Measurements from ENCODE around the gene KLHL26. TPM values are rescaled to one million over a fixed set of nuclear protein-coding genes. Genes with fewer than 3 reads are reported as not detected.

KLHL26 gene
- total RNA-seq, 1 donor from 2014 or later: 8.3 TPM

DNA sequence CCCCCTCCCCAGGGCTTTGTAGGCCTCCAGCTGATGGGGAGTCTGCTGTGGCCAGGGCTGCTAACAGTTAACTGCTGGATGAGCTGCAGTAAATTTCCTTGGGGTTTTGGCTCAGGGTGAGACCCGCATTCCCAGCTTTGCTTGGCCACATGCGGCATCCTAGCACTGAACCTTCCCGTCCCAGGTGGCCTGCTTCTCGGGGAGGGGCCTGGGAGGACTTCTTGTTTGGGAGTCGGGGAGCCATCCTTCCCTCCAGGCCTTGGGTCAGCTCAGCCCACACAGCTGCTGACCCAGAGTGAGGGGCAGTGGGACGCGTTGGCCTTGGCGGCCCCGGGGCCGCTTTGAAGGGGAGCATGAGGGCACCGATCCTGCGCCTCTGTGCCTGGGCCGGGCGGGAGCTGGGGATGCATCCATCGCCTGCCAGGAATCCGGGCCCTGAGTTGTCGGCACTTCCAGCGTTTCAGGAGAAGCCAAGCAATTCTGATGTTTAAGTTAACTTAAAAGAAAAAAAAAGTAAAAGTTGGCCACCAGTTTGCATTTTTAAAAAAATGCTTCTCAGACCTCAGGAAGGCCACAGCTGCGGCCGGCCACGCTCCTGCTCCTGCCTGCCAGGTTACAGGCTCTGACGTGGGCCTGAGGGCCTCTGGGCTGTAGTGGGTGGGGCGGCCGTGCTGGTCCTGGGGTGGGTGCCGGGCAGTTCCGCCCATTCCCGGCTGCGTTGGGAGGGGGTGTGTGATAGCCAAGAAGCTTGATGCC, 74.3 kb downstream of the KLHL26 start:
- intact Hi-C loops (cut with DNase I): no loop called here
- DNase-seq (ENCODE audit: extremely low spot score in 2 of 2): no peak
- TF ChIP-seq, protein P1, sequence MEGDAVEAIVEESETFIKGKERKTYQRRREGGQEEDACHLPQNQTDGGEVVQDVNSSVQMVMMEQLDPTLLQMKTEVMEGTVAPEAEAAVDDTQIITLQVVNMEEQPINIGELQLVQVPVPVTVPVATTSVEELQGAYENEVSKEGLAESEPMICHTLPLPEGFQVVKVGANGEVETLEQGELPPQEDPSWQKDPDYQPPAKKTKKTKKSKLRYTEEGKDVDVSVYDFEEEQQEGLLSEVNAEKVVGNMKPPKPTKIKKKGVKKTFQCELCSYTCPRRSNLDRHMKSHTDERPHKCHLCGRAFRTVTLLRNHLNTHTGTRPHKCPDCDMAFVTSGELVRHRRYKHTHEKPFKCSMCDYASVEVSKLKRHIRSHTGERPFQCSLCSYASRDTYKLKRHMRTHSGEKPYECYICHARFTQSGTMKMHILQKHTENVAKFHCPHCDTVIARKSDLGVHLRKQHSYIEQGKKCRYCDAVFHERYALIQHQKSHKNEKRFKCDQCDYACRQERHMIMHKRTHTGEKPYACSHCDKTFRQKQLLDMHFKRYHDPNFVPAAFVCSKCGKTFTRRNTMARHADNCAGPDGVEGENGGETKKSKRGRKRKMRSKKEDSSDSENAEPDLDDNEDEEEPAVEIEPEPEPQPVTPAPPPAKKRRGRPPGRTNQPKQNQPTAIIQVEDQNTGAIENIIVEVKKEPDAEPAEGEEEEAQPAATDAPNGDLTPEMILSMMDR (IDR thresholded peaks at IDR 0.05): no peak
- no peak for TF ChIP-seq POLR2A (IDR thresholded peaks at IDR 0.05)
- TF ChIP-seq POLR2AphosphoS5 (IDR thresholded peaks at IDR 0.05; ENCODE audit: insufficient read depth in 1 of 2, low read depth in 1 of 2): no peak
- Histone ChIP-seq H3K27me3 (no peaks in the 10 kb centered on the region), H3K36me3 (no peaks in the 10 kb centered on the region), H3K9me3 (no peaks in the 10 kb centered on the region), H3K27ac (no peak overlapping the region), H3K4me3 (no peak overlapping the region), H3K4me1 (peaks cover 27% of the 10 kb centered on the region)

DNA sequence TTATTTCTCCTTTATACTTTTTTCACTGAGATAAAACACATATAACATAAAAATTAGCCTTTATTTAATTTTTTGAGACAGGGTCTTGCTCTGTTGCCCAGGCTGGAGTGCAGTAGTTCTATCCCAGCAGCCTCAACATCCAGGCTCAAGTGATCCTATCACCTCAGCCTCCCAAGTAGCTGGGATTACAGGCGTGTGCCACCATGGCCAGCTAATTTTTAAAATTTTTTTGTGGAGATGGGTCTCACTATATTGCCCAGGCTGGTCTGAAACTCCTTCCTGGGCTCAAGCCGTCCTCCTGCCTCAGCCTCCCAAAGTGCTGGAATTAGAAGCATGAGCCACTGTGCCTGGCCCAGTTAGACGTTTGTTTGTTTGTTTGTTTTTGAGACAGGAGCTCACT, 75.1 kb downstream of the KLHL26 start:
- no peak for DNase-seq (ENCODE audit: extremely low spot score in 2 of 2)
- Histone ChIP-seq H3K9me3 (no peaks in the 10 kb centered on the region), H3K4me3 (no peak overlapping the region), H3K27ac (no peak overlapping the region), H3K4me1 (peaks cover 27% of the 10 kb centered on the region), H3K36me3 (no peaks in the 10 kb centered on the region), H3K27me3 (no peaks in the 10 kb centered on the region)
- intact Hi-C loops (cut with DNase I): no loop called here
- TF ChIP-seq, protein P1 (IDR thresholded peaks at IDR 0.05): no peak
- TF ChIP-seq POLR2AphosphoS5 (IDR thresholded peaks at IDR 0.05; ENCODE audit: insufficient read depth in 1 of 2, low read depth in 1 of 2) (no peak), POLR2A (IDR thresholded peaks at IDR 0.05) (no peak)

DNA sequence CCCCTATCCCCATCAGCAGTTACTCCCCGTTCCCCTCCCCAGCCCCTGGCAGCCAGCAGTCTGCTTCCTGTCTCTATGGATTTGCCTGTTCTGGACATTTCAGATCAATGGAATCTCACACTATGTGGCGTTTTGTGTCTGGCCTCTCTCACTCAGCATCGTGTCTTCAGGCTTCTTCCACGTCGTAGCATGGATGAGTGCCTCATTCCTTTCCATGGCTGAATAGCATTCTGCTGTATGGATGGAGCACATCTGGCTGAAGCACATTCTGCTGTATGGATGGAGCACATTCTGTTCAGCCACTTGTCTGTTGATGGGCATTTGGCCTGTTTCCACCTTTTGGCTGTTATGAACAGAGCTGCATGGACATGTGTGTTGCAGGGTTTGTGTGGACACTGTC, 76.2 kb downstream of the KLHL26 start:
- Histone ChIP-seq H3K36me3 (no peaks in the 10 kb centered on the region), H3K27ac (no peak overlapping the region), H3K4me1 (peaks cover 27% of the 10 kb centered on the region), H3K4me3 (no peak overlapping the region), H3K27me3 (no peaks in the 10 kb centered on the region), H3K9me3 (no peaks in the 10 kb centered on the region)
- intact Hi-C loops (cut with DNase I): no loop called here
- DNase-seq (ENCODE audit: extremely low spot score in 2 of 2): no peak
- TF ChIP-seq POLR2AphosphoS5 (IDR thresholded peaks at IDR 0.05; ENCODE audit: insufficient read depth in 1 of 2, low read depth in 1 of 2): no peak

DNA sequence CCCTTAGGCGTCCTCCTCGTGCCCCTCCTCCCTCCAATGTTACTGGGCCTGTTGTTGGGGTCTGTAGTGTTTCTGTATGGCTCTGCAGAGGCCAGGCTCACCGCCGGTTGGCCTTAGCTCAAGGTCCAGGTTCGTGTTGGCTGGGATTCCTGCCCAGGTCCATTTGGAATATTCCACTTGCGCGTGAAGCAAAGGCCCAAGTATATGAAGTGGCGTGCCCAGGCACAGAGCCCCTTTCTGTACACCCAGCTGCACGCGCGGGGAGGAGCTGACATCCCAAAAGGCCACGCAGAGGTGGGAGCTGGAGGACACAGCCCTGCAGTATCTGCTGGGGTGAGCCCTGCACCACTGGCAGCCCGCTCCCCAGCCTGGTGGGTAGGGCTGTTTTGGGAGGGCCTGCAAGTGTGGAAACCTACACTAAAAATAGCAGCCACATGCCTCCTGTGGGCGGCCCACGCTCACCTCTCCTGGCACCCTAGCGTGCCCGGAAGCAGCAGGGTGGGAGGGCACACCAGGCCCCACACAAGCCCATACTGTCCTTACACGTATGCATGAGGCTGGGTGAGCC, 76.8 kb downstream of the KLHL26 start:
- H3K9me3 ChIP-seq: no peaks in the 10 kb centered on the region
- no peak overlapping the region for H3K27ac ChIP-seq
- intact Hi-C loops (cut with DNase I): no loop called here
- H3K27me3 ChIP-seq: no peaks in the 10 kb centered on the region
- H3K4me1 ChIP-seq: peaks cover 26% of the 10 kb centered on the region
- H3K4me3 ChIP-seq: no peak overlapping the region
- H3K36me3 ChIP-seq: no peaks in the 10 kb centered on the region
- DNase-seq (ENCODE audit: extremely low spot score in 2 of 2): no peak
- TF ChIP-seq, protein P1 (IDR thresholded peaks at IDR 0.05): no peak
- TF ChIP-seq POLR2A (IDR thresholded peaks at IDR 0.05): no peak
- TF ChIP-seq POLR2AphosphoS5 (IDR thresholded peaks at IDR 0.05; ENCODE audit: insufficient read depth in 1 of 2, low read depth in 1 of 2): no peak

DNA sequence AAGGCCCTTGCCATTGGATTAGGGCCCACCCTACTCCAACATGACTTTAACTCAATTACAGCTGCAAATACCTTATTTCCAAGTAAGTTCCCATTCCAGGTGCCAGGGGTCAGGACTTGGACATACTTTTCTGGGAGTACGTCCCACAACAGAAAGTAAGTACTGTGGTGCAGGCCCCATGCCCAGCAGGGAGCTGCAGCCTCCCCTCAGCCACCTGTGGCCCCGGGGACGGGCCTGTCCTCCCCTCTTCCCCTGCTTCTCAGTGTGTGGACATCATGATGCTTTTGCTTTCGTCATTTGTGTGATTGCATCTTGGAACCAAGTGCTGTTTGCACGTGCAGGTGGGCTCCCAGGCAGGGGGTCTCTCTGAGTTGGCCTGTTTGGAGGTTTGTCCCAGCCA, 78.6 kb downstream of the KLHL26 start:
- H3K27ac ChIP-seq: no peak overlapping the region
- H3K4me1 ChIP-seq: peaks cover 15% of the 10 kb centered on the region
- no peaks in the 10 kb centered on the region for H3K27me3 ChIP-seq
- H3K36me3 ChIP-seq: no peaks in the 10 kb centered on the region
- TF ChIP-seq POLR2A (IDR thresholded peaks at IDR 0.05) (no peak), POLR2AphosphoS5 (IDR thresholded peaks at IDR 0.05; ENCODE audit: insufficient read depth in 1 of 2, low read depth in 1 of 2) (no peak)
- TF ChIP-seq, protein P1 (IDR thresholded peaks at IDR 0.05): no peak
- DNase-seq (ENCODE audit: extremely low spot score in 2 of 2): no peak
- H3K9me3 ChIP-seq: no peaks in the 10 kb centered on the region
- no peak overlapping the region for H3K4me3 ChIP-seq
- intact Hi-C loops (cut with DNase I): no loop called here

Data from vagina (tissue), 2 donors.